Psoas muscle (tissue), 8 donors: ENCODE data around the gene CD300LF. TPM values are rescaled to one million over a fixed set of nuclear protein-coding genes. Genes with fewer than 3 reads are reported as not detected.

Experiments used
- ATAC-seq, 4 donors: fragments of 200-7000 bp; cut with Tn5 transposase; one replicate each; pipeline ENCODE4 v1.9.1; 2020; ENCODE audit warnings: moderate library complexity in 3 of 4, mild to moderate bottlenecking in 2 of 4
- DNase-seq, 2 donors: peaks; one replicate each; pipeline ENCODE4 v3.0.0-alpha.2; 2020
- H3K27ac ChIP-seq: fragments of 200-600 bp; one replicate; pipeline ENCODE4 v1.8.0; 2022
- H3K27me3 ChIP-seq, 3 donors: fragments of 200-600 bp in 1 of 3; one replicate each; pipeline versions ENCODE4 v1.6.1 to v1.8.0; 2013 to 2022; ENCODE audit warnings: low read length in 2 of 3, mild to moderate bottlenecking in 2 of 3, moderate library complexity in 1 of 3; ENCODE audit not compliant: insufficient read depth in 3 of 3
- H3K36me3 ChIP-seq, 2 donors: fragments of 200-600 bp in 1 of 2; one replicate each; pipeline versions ENCODE4 v1.6.1 to v1.8.0; 2013 to 2022; ENCODE audit warnings: low read depth in 1 of 2, mild to moderate bottlenecking in 1 of 2, moderate library complexity in 1 of 2; ENCODE audit not compliant: insufficient read depth in 1 of 2
- H3K4me1 ChIP-seq: fragments of 200-600 bp; one replicate; pipeline ENCODE4 v1.8.0; 2022
- H3K4me3 ChIP-seq: fragments of 200-600 bp; one replicate; pipeline ENCODE4 v1.8.0; 2022; ENCODE audit warnings: mild to moderate bottlenecking
- H3K9me3 ChIP-seq: fragments of 200-600 bp; one replicate; pipeline ENCODE4 v1.8.0; 2022
- WGBS, 3 donors: extraction: QIAGEN DNeasy Blood & Tissue Kit; methylation state at CpG; one replicate each; pipeline versions ENCODE4 v1.1.6 to v1.1.7; 2013; 5-methylcytosine and 5-hydroxymethylcytosine counted together
- intact Hi-C, 2 donors: fragments of 100-400 bp; cut with DNase I; formaldehyde crosslinking; loops; one replicate each; pipeline versions ENCODE4 v1.11.0 to v1.14.2; 2022
- polyA plus RNA-seq, 3 donors: library from polyadenylated mRNA; stranded (reverse); fragments of 200-250 nt; gene quantifications; one replicate each; pipeline ENCODE4 v1.2.3, GENCODE V29; 2013
- total RNA-seq, 4 donors: library from RNA; stranded (reverse); fragmentation: NEBNext Ultra II Directional in 2 of 4; extraction: Animal tissue kit (Norgen Biotek cat#: 25700) in 2 of 4; gene quantifications; one replicate each; pipeline versions ENCODE4 v1.2.1 to v1.2.4, GENCODE V29; 2021 to 2023
- TF ChIP-seq, protein P1 (sequence below): fragments of 200-600 bp; IDR thresholded peaks from one replicate; pipeline ENCODE4 v1.8.0; 2022; ENCODE audit warnings: antibody characterized with exemption
- donor health status: healthy with polysubstance abuse.
- donor health status: DM: no; HTN: no; CAD: no; lungs with moderate emphysema.
- donor health status: Bipolar disorder and iron deficiency.
- donor health status: healthy.
- donor health status: DM: yes; HTN: yes; CAD: no.
- donor health status: DM: no; HTN: no; CAD: no.
- donor health status: DM: no; HTN: no; CAD: no.
- donor health status: DM: yes; HTN: yes; CAD: no.

Gene CD300LF
- total and polyA plus RNA-seq, 7 donors: 0.09 to 0.39 (median 0.24) TPM; not detected in 3

DNA sequence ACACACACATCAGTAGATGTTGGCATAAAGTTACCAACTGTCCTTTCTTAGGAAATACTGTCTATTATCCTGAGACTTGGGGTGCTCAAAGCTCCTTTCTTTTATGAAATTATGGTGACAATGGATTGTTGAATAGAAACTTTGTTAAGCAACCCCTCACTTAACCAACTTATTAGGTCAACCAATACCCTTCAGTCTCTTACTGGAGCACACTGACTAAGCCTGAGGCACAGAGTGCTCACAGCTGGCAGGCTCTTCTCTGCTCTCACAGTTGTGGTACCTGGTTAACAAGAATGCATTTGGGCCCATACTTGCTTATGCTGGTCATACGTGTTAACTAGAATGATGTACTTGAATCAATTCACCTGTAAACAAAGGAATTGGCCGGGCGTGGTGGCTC, 24.8 kb downstream of the CD300LF start:
- Histone ChIP-seq H3K4me1 (no peaks in the 10 kb centered on the region), H3K27me3 (peaks cover 0 to 7% (median 3%) of the 10 kb centered on the region in 3 donors), H3K4me3 (no peak overlapping the region), H3K27ac (no peak overlapping the region), H3K9me3 (no peaks in the 10 kb centered on the region), H3K36me3 (no peaks in the 10 kb centered on the region)
- TF ChIP-seq, protein P1, sequence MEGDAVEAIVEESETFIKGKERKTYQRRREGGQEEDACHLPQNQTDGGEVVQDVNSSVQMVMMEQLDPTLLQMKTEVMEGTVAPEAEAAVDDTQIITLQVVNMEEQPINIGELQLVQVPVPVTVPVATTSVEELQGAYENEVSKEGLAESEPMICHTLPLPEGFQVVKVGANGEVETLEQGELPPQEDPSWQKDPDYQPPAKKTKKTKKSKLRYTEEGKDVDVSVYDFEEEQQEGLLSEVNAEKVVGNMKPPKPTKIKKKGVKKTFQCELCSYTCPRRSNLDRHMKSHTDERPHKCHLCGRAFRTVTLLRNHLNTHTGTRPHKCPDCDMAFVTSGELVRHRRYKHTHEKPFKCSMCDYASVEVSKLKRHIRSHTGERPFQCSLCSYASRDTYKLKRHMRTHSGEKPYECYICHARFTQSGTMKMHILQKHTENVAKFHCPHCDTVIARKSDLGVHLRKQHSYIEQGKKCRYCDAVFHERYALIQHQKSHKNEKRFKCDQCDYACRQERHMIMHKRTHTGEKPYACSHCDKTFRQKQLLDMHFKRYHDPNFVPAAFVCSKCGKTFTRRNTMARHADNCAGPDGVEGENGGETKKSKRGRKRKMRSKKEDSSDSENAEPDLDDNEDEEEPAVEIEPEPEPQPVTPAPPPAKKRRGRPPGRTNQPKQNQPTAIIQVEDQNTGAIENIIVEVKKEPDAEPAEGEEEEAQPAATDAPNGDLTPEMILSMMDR: no peak
- intact Hi-C loops: no loop called here
- ATAC-seq: no peak
- DNase-seq: no peak
- 90 to 91% (median 91%) methylated on average over 3 of the region's 3 CpGs for WGBS, 3 donors

DNA sequence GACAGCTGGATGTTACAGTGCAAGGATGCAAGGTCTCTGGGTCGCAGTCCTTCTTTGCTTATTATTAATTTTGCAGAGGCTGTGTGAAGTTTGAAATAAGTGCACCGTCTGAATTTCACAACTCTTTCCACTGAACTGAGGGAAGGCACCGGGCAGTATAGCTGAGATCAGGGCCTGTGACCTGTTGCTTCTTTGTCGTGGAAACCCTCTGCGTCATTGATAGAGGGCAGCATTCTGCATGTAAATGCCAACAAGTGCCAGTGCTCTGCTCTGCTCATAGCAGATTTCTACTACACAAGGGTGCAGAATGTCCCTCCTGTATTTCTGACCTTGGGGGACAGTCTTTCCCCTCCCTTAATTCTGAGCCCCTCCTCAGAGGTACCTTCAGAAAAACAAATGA, 26.0 kb downstream of the CD300LF start:
- TF ChIP-seq, protein P1: no peak
- H3K9me3 ChIP-seq: no peaks in the 10 kb centered on the region
- no peaks in the 10 kb centered on the region for H3K4me1 ChIP-seq
- DNase-seq (no peak), ATAC-seq (no peak)
- H3K27ac ChIP-seq: no peak overlapping the region
- H3K4me3 ChIP-seq: no peak overlapping the region
- no peaks in the 10 kb centered on the region for H3K36me3 ChIP-seq
- intact Hi-C loops: no loop called here
- H3K27me3 ChIP-seq: peaks cover 0 to 8% (median 3%) of the 10 kb centered on the region in 3 donors
- WGBS, 3 donors: 52 to 58% (median 55%) methylated on average over 5 of the region's 5 CpGs

DNA sequence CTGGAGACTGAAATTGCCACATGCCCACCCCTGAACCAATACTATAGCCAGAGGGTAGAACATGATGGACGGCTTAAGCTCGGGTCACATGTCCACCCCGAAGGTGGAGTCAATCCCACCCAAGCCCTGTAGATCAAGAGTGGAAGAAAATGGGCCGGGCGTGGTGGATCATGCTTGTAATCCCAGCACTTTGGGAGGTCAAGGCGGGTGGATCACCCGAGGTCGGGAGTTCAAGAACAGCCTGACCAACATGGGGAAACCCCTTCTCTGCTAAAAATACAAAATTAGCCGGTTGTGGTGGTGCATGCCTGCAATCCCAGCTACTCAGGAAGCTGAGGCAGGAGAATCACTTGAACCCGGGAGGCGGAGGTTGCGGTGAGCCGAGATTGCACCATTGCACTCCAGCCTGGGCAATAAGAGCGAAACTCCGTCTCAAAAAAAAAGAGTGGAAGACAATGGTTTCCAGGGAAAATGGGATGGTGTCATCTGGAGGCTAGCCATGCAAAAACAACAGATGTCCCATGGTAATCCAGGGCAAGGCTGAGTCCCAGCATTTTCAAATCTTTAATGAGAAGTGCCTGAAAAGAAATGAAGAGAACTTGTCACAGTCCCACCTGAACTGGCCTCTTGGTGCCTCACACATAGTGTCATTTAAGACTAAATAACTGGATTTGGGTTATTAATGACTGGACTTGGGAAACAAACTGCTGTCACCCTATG, 30.1 kb downstream of the CD300LF start:
- ATAC-seq (no peak), DNase-seq (no peak)
- Histone ChIP-seq H3K4me1 (no peaks in the 10 kb centered on the region), H3K9me3 (no peaks in the 10 kb centered on the region), H3K4me3 (no peak overlapping the region), H3K36me3 (no peaks in the 10 kb centered on the region), H3K27ac (no peak overlapping the region), H3K27me3 (peaks cover 0 to 22% (median 3%) of the 10 kb centered on the region in 3 donors)
- intact Hi-C loops: no loop called here
- 61 to 72% (median 62%) methylated on average over 15 of the region's 15 CpGs for WGBS, 3 donors
- TF ChIP-seq, protein P1: no peak

DNA sequence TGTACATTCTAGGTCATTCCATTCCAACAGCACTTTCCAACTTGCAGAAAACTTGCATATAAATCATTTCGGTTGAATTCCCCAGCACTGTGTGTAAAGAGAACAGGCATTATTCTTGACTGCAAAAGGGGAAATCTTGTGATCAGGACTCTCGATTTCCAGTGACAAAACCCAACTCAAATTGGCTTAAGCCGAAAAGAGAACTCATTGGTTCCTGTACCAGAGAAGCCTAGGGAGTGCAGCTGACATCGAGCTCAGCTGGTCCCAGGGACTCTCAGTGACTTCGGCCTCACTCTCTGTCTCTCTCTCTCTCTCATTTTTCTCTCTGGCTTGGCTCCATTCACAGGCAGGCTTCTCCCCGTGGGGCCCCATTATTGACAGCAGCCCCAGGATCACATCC, 30.7 kb downstream of the CD300LF start:
- TF ChIP-seq, protein P1: no peak
- intact Hi-C loops: no loop called here
- Histone ChIP-seq H3K9me3 (no peaks in the 10 kb centered on the region), H3K36me3 (no peaks in the 10 kb centered on the region), H3K27me3 (peaks cover 0 to 24% (median 3%) of the 10 kb centered on the region in 3 donors), H3K4me3 (no peak overlapping the region), H3K4me1 (no peaks in the 10 kb centered on the region), H3K27ac (no peak overlapping the region)
- ATAC-seq (no peak), DNase-seq (no peak)
- 56 to 60% (median 60%) methylated on average over 6 of the region's 6 CpGs for WGBS, 3 donors

DNA sequence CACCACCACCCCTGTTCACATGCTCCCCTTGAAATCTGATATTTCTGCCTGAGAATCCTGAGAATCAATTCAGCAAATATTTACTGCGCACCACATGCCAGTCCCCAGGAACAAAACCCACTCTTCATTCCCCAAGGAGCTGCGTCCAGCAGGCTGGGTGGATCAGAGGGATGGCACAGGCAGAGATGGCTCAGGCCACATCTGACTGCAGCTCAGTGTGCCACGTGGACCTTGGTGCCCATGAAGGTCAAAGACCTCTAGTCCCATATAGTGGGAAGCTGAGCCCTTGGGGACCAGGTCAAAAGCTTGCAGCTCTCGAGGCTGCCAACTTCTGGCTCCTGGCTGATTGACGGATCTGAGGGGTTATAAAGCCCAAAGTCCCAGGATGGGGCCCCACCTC, 31.8 kb downstream of the CD300LF start:
- 67 to 75% (median 70%) methylated on average over 5 of the region's 5 CpGs for WGBS, 3 donors
- Histone ChIP-seq H3K4me3 (no peak overlapping the region), H3K4me1 (no peaks in the 10 kb centered on the region), H3K36me3 (no peaks in the 10 kb centered on the region), H3K9me3 (no peaks in the 10 kb centered on the region), H3K27ac (no peak overlapping the region), H3K27me3 (peaks cover 0 to 35% (median 3%) of the 10 kb centered on the region in 3 donors)
- DNase-seq (no peak), ATAC-seq (no peak)
- TF ChIP-seq, protein P1: no peak
- intact Hi-C loops: no loop called here
